ENCODE data around the gene STYX. TPM values are rescaled to one million over a fixed set of nuclear protein-coding genes. Genes with fewer than 3 reads are reported as not detected.
A peak's percentile ranks its signal among the peaks of the same experiment; 100 is the strongest.

Gene STYX
- total RNA-seq, 1 experiment from 2014 or later, result 14.1 TPM

DNA sequence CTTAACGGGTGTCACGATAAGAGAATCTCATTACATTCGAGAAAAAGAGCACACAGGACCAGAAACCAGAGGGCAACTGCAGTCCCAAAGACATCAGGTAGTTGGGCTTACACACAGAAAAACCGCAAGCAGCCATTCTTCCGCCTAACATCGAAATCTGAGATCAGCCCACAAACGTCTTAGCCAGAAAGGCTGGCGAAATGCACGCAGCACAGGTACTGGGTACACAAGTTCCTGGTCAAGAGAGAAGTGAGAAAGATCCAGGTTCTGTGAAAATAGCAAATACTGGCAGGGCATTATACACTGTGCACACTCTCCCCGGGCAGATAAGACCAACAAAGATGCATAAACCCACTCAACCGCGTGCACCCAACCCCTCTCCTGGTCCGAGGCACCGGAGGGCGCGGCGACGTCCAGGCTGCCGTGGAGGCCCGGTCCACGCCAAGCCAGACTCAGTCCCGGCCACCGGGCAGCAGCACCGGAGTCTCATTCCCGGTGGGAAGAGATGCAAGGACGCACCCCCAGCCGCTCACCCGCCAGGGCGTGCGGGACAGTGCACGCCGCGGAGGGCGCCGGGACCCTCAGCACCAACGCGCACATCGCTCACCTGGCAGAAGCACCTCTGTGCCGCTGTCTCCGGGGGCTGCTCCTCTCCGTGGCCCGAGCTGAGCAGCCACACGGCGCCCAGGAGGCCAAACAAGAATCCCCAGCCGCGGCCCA is 35.0 kb upstream of the STYX start:
- intact Hi-C loops (cut with micrococcal nuclease), result no loop called here
- peaks cover 48% of the 10 kb centered on the region for H4K20me1 ChIP-seq (ENCODE audit: low read length)
- peak overlapping the region; percentile 90 for H3K4me2 ChIP-seq (ENCODE audit: low read length)
- ChIA-PET CTCF (no interaction called here), POLR2A (ENCODE audit: unreplicated experiment) (interaction anchor here (0.6 to 1.3 kb wide), 4 partner anchors 13 to 134 kb away, joined by 3 to 9 read pairs (median 4); no protein-coding TSS in a partner anchor)
- TF ChIP-seq CTCF (conservative IDR thresholded peaks at IDR 0.05; ENCODE audit: low read depth, low read length) (no peak), EZH2 (IDR thresholded peaks at IDR 0.05; ENCODE audit: low read length, unreplicated experiment) (no peak), EZH2phosphoT487 (IDR thresholded peaks at IDR 0.05; ENCODE audit: borderline replicate concordance, low read length) (no peak)
- H3K4me3 ChIP-seq (ENCODE audit: low read length), result peak overlapping the region; percentile 79
- H3K27ac ChIP-seq (ENCODE audit: low read length), result peak overlapping the region; percentile 87
- peaks cover 46% of the 10 kb centered on the region for H3K4me1 ChIP-seq (ENCODE audit: insufficient read depth, low read length)
- H3K9me3 ChIP-seq (ENCODE audit: low read length), result no peaks in the 10 kb centered on the region
- DNase-seq (peak; percentile 72), ATAC-seq (peak; percentile 23)
- no peaks in the 10 kb centered on the region for H3K27me3 ChIP-seq (ENCODE audit: low read length)
- peak overlapping the region; percentile 96 for H3K9ac ChIP-seq (ENCODE audit: low read length)
- H3K36me3 ChIP-seq (ENCODE audit: low read depth, low read length), result no peaks in the 10 kb centered on the region
- peak overlapping the region; percentile 74 for H2AFZ ChIP-seq (ENCODE audit: low read length)
- H3F3A ChIP-seq (ENCODE audit: low read length, unreplicated experiment), result peaks cover 7% of the 10 kb centered on the region
- no TSS peak for BruUV-seq (replicated peaks)
- H3K9me2 ChIP-seq (replicated peaks; ENCODE audit: low read length), result no peaks in the 10 kb centered on the region
- H3K79me2 ChIP-seq (ENCODE audit: low read length), result peaks cover 55% of the 10 kb centered on the region

- ATAC-seq (peak; percentile 69), DNase-seq (peak; percentile 88)
- H3F3A ChIP-seq (ENCODE audit: low read length, unreplicated experiment), result peaks cover 10% of the 10 kb centered on the region
- H3K4me3 ChIP-seq (ENCODE audit: low read length), result peak within 1 kb of the TSS; percentile 79
- H3K27ac ChIP-seq (ENCODE audit: low read length), result peak within 1 kb of the TSS; percentile 87
- no peaks in the 10 kb centered on the region for H3K9me3 ChIP-seq (ENCODE audit: low read length)
- TF ChIP-seq EZH2phosphoT487 (IDR thresholded peaks at IDR 0.05; ENCODE audit: borderline replicate concordance, low read length) (peak; percentile 86), CTCF (conservative IDR thresholded peaks at IDR 0.05; ENCODE audit: low read depth, low read length) (no peak), EZH2 (IDR thresholded peaks at IDR 0.05; ENCODE audit: low read length, unreplicated experiment) (no peak)
- intact Hi-C loops (cut with micrococcal nuclease), result loop anchor here (1.0 kb wide), 1 partner anchor 12 kb away; the partner anchor contains the start of gene PSMC6
- H2AFZ ChIP-seq (ENCODE audit: low read length), result peak within 1 kb of the TSS; percentile 74
- peaks cover 52% of the 10 kb centered on the region for H3K4me1 ChIP-seq (ENCODE audit: insufficient read depth, low read length)
- BruUV-seq (replicated peaks), result no TSS peak
- H3K27me3 ChIP-seq (ENCODE audit: low read length), result no peaks in the 10 kb centered on the region
- H3K79me2 ChIP-seq (ENCODE audit: low read length), result peaks cover 48% of the 10 kb centered on the region
- H3K9ac ChIP-seq (ENCODE audit: low read length), result peak within 1 kb of the TSS; percentile 96
- no peaks in the 10 kb centered on the region for H3K9me2 ChIP-seq (replicated peaks; ENCODE audit: low read length)
- H4K20me1 ChIP-seq (ENCODE audit: low read length), result peaks cover 41% of the 10 kb centered on the region
- CTCF ChIA-PET, result interaction anchor here (0.9 kb wide), 1 partner anchor 34 kb away, joined by 5 read pairs; the partner anchor contains the start of gene STYX
- POLR2A ChIA-PET (ENCODE audit: unreplicated experiment), result interaction anchor here (0.5 to 1.3 kb wide), 7 partner anchors 12 to 216 kb away, joined by 3 to 9 read pairs (median 4); partner anchors contain the start of genes GPR137C and TXNDC16
- H3K4me2 ChIP-seq (ENCODE audit: low read length), result peak within 1 kb of the TSS; percentile 90
- no peaks in the 10 kb centered on the region for H3K36me3 ChIP-seq (ENCODE audit: low read depth, low read length)
Observed at GRCh38 chr14:52695481-52696091, 34.4 kb upstream of the STYX start, which contains the start of gene ERO1A. ERO1A (minus strand) TSS chr14:52695558; CDS start chr14:52695481, 77 bp downstream.
